Stomach (tissue), 19 donors: ENCODE data around the gene LBR. TPM values are rescaled to one million over a fixed set of nuclear protein-coding genes. Genes with fewer than 3 reads are reported as not detected.
A peak's percentile ranks its signal among the peaks of the same experiment; 100 is the strongest.

Experiments
- DNase-seq, 2 donors: peaks; one replicate each; pipeline versions ENCODE4 v3.0.0 to v3.0.0-alpha.2; 2013 to 2019
- H3K27ac ChIP-seq, 5 donors: fragments of 200-600 bp in 4 of 5; sonication (generic) in 4 of 5; one replicate each; pipeline ENCODE4 v1.5.1; 2013 to 2019; ENCODE audit warnings: mild to moderate bottlenecking in 1 of 5, moderate library complexity in 1 of 5
- H3K27me3 ChIP-seq, 3 donors: fragments of 200-600 bp; sonication (generic); one replicate each; pipeline ENCODE4 v1.5.1; 2017 to 2019; ENCODE audit warnings: mixed run types in 1 of 3
- H3K36me3 ChIP-seq, 4 donors: fragments of 200-600 bp; sonication (generic); 1 replicate in 3 of 4; 2 replicates in 1 of 4; pipeline ENCODE4 v1.5.1; 2016 to 2019
- H3K4me1 ChIP-seq, 4 donors: fragments of 200-600 bp; sonication (generic); one replicate each; pipeline ENCODE4 v1.5.1; 2016 to 2019
- H3K4me3 ChIP-seq, 4 donors: fragments of 200-600 bp; sonication (generic) in 3 of 4; one replicate each; pipeline ENCODE4 v1.5.1; 2016 to 2019; ENCODE audit warnings: mild to moderate bottlenecking in 1 of 4
- H3K9me3 ChIP-seq, 4 donors: fragments of 200-600 bp; sonication (generic); one replicate each; pipeline ENCODE4 v1.5.1; 2016 to 2019
- CTCF ChIP-seq, 7 experiments: fragments of 450-650 bp in 4 of 7; fragments of 200-600 bp in 3 of 7; sonication (generic) in 3 of 7; IDR thresholded peaks; one replicate each; pipeline ENCODE4 v1.5.1; 2016 to 2019; ENCODE audit warnings: antibody characterized with exemption in 7 of 7, control low read depth in 2 of 7, mild to moderate bottlenecking in 1 of 7
- EP300 ChIP-seq: sonication (generic); formaldehyde crosslinking; IDR thresholded peaks from one replicate; pipeline ENCODE4 v1.6.1; 2017; ENCODE audit warnings: antibody characterized with exemption
- POLR2A ChIP-seq, 4 donors: fragments of 450-650 bp; IDR thresholded peaks; one replicate each; pipeline ENCODE4 v1.6.1; 2016; ENCODE audit warnings: antibody characterized with exemption in 4 of 4, control low read depth in 2 of 4, mild to moderate bottlenecking in 1 of 4, moderate library complexity in 1 of 4
- POLR2AphosphoS5 ChIP-seq, 3 donors: sonication (generic); formaldehyde crosslinking; IDR thresholded peaks; one replicate each; pipeline ENCODE4 v1.6.1; 2016; ENCODE audit warnings: antibody characterized with exemption in 3 of 3
- WGBS, 5 donors: extraction: QIAGEN DNeasy Blood & Tissue Kit in 3 of 5; methylation state at CpG; one replicate each; pipeline versions ENCODE4 v1.1.5 to v1.1.7; 2013 to 2018; 5-methylcytosine and 5-hydroxymethylcytosine counted together
- intact Hi-C: fragments of 100-400 bp; cut with DNase I; formaldehyde crosslinking; loops from one replicate; pipeline ENCODE4 v1.15.1; 2023; ENCODE audit warnings: low total_unique reads
- long read RNA-seq, 10 donors: transcript quantifications; one replicate each; lab custom pipeline, GENCODE V29; 2026
- polyA plus RNA-seq, 3 donors: library from polyadenylated mRNA; stranded (reverse); fragments of 200-250 nt; gene quantifications; one replicate each; pipeline ENCODE4 v1.2.3, GENCODE V29; 2013
- total RNA-seq, 5 donors: library from RNA; depleted of rRNA; stranded (reverse); fragments of >200 nt; gene quantifications; one replicate each; pipeline versions ENCODE4 v1.1.0 to v1.2.3, GENCODE V29; 2014 to 2016
- donor health status: healthy with polysubstance abuse.
- donor health status: Bipolar disorder and iron deficiency.
- donor health status: healthy.

Gene LBR
- total RNA-seq (100 to 1,000 TPM in 2 of 5 donors, 10 to 100 TPM in 3; 47.8 to 159 (median 83.4) TPM), polyA plus RNA-seq (10 to 100 TPM in 1 of 3 donors, 1 to 10 TPM in 2; 6.9 to 25.5 (median 6.9) TPM)
- long read RNA-seq, donor 1, transcript LBR-201 (14 exons, 3,745 nt) = major isoform, 7 of 13 reads
- long read RNA-seq, donor 1, partial matches to known transcripts = 5 of 13 reads
- long read RNA-seq, donor 1, other reads (novel, unspliced or antisense) = 0 of 13 reads
- long read RNA-seq, donor 2, transcript LBR-201 (14 exons, 3,745 nt) = major isoform, 8 of 10 reads
- long read RNA-seq, donor 2, partial matches to known transcripts = 0 of 10 reads
- long read RNA-seq, donor 2, other reads (novel, unspliced or antisense) = 0 of 10 reads
- long read RNA-seq, donor 3, transcript LBR-201 (14 exons, 3,745 nt) = major isoform, 7 of 7 reads
- long read RNA-seq, donor 3, partial matches to known transcripts = 0 of 7 reads
- long read RNA-seq, donor 3, other reads (novel, unspliced or antisense) = 0 of 7 reads
- long read RNA-seq, donor 4, partial matches to known transcripts = 0 of 2 reads
- long read RNA-seq, donor 4, other reads (novel, unspliced or antisense) = 0 of 2 reads
- long read RNA-seq, donor 5, transcript LBR-201 (14 exons, 3,745 nt) = major isoform, 13 of 14 reads
- long read RNA-seq, donor 5, partial matches to known transcripts = 0 of 14 reads
- long read RNA-seq, donor 5, other reads (novel, unspliced or antisense) = 0 of 14 reads
- long read RNA-seq, donor 6 = 0 reads
- long read RNA-seq, donor 7, transcript LBR-201 (14 exons, 3,745 nt) = major isoform, 9 of 16 reads
- long read RNA-seq, donor 7, partial matches to known transcripts = 5 of 16 reads
- long read RNA-seq, donor 7, other reads (novel, unspliced or antisense) = 0 of 16 reads
- long read RNA-seq, donor 8, partial matches to known transcripts = 0 of 7 reads
- long read RNA-seq, donor 8, other reads (novel, unspliced or antisense) = 0 of 7 reads
- long read RNA-seq, donor 9, transcript LBR-201 (14 exons, 3,745 nt) = major isoform, 5 of 13 reads
- long read RNA-seq, donor 9, partial matches to known transcripts = 5 of 13 reads
- long read RNA-seq, donor 9, other reads (novel, unspliced or antisense) = 0 of 13 reads
- long read RNA-seq, donor 10, partial matches to known transcripts = 0 of 3 reads
- long read RNA-seq, donor 10, other reads (novel, unspliced or antisense) = 0 of 3 reads

- peaks cover 34 to 53% (median 43%) of the 10 kb centered on the region in 4 donors for H3K4me1 ChIP-seq
- TF ChIP-seq CTCF (IDR thresholded peaks at IDR 0.05) = no peak
Observed at GRCh38 chr1:225427235-225428067, at the start of gene LBR. LBR (minus strand) TSS chr1:225428038; CDS start chr1:225424075, 3,963 bp downstream.

GRCh38 chr1:225477296-225477911, 49.6 kb upstream of the LBR start:
- Histone ChIP-seq H3K9me3 (no peaks in the 10 kb centered on the region), H3K27ac (no peak overlapping the region), H3K4me1 (peaks cover 9 to 31% (median 16%) of the 10 kb centered on the region in 4 donors), H3K4me3 (no peak overlapping the region), H3K36me3 (no peaks in the 10 kb centered on the region), H3K27me3 (no peaks in the 10 kb centered on the region)
- intact Hi-C loops = loop anchor here (5.0 to 10.0 kb wide), 3 partner anchors 297 to 500 kb away; partner anchors contain the start of gene SRP9
- TF ChIP-seq POLR2A (IDR thresholded peaks at IDR 0.05) = no peak
- no peak for TF ChIP-seq POLR2AphosphoS5 (IDR thresholded peaks at IDR 0.05)
- DNase-seq = no peak
- WGBS, 5 donors = 82 to 93% (median 92%) methylated on average over 5 to 6 of the region's 6 CpGs

More at GRCh38 chr1:225427235-225428067, at the start of gene LBR:
- peak in 1 of 2 donors; percentile 44 for DNase-seq
- Histone ChIP-seq H3K9me3 (peaks cover 0 to 4% (median 0%) of the 10 kb centered on the region in 4 donors), H3K4me3 (peak within 1 kb of the TSS; percentile 73 to 96 (median 78)), H3K27me3 (no peaks in the 10 kb centered on the region), H3K27ac (peak within 1 kb of the TSS; percentile 92 to 98 (median 96)), H3K36me3 (no peaks in the 10 kb centered on the region)
- intact Hi-C loops = no loop called here
- 0 to 1% (median 0%) methylated on average over 24 to 93 of the region's 94 CpGs for whole genome bisulfite sequencing, 5 donors

- DNase-seq = no peak
- H3K4me3 ChIP-seq = no peak overlapping the region
- intact Hi-C loops = loop anchor here (5.0 to 10.0 kb wide), 3 partner anchors 298 to 501 kb away; partner anchors contain the start of gene SRP9
- no peaks in the 10 kb centered on the region for H3K36me3 ChIP-seq
- TF ChIP-seq CTCF (IDR thresholded peaks at IDR 0.05) = no peak
- no peak for TF ChIP-seq EP300
- no peak for TF ChIP-seq POLR2A (IDR thresholded peaks at IDR 0.05)
- TF ChIP-seq POLR2AphosphoS5 (IDR thresholded peaks at IDR 0.05) = no peak
- peaks cover 9 to 23% (median 14%) of the 10 kb centered on the region in 4 donors for H3K4me1 ChIP-seq
- WGBS, 5 donors = 72 to 76% (median 75%) methylated on average over 5 of the region's 5 CpGs
- H3K27me3 ChIP-seq = no peaks in the 10 kb centered on the region
- H3K9me3 ChIP-seq = no peaks in the 10 kb centered on the region
- no peak overlapping the region for H3K27ac ChIP-seq
Observed at GRCh38 chr1:225476538-225476988, 48.7 kb upstream of the LBR start.

- no peaks in the 10 kb centered on the region for H3K36me3 ChIP-seq
- 84 to 94% (median 91%) methylated on average over 6 to 7 of the region's 7 CpGs for WGBS, 5 donors
- no peak for TF ChIP-seq POLR2A (IDR thresholded peaks at IDR 0.05)
- TF ChIP-seq EP300 = no peak
- no peak for TF ChIP-seq POLR2AphosphoS5 (IDR thresholded peaks at IDR 0.05)
- TF ChIP-seq CTCF (IDR thresholded peaks at IDR 0.05) = no peak
- H3K27me3 ChIP-seq = no peaks in the 10 kb centered on the region
- peaks cover 6 to 18% (median 12%) of the 10 kb centered on the region in 4 donors for H3K4me1 ChIP-seq
- no peak overlapping the region for H3K27ac ChIP-seq
- intact Hi-C loops = loop anchor here (5.0 to 10.0 kb wide), 3 partner anchors 299 to 501 kb away; partner anchors contain the start of gene SRP9
- H3K4me3 ChIP-seq = no peak overlapping the region
- DNase-seq = no peak
- no peaks in the 10 kb centered on the region for H3K9me3 ChIP-seq
Observed at GRCh38 chr1:225476100-225476511, 48.3 kb upstream of the LBR start.
